PFSK-1 (cell line): ENCODE measurements around the gene CBX8.

Experiments
- FOXP2 ChIP-seq: optimal IDR thresholded peaks from 2 replicates; pipeline ENCODE3; 2011; ENCODE audit warnings: borderline replicate concordance, control low read depth, inconsistent platforms; ENCODE audit not compliant: insufficient read depth; ENCODE audit errors: extremely low read length, extremely low read depth
- POLR2AphosphoS5 ChIP-seq: IDR thresholded peaks from 2 replicates; pipeline ENCODE4 v1.6.1; 2012; ENCODE audit warnings: low read depth, mild to moderate bottlenecking, control low read depth, low read length, moderate library complexity
- SIN3A ChIP-seq: IDR thresholded peaks from 2 replicates; pipeline ENCODE4 v1.6.1; 2012; ENCODE audit warnings: mild to moderate bottlenecking, low read length, moderate library complexity, borderline replicate concordance; ENCODE audit not compliant: insufficient read depth
- TAF1 ChIP-seq: IDR thresholded peaks from 2 replicates; pipeline ENCODE4 v1.6.1; 2012; ENCODE audit warnings: low read length, control low read depth, borderline replicate concordance; ENCODE audit not compliant: insufficient read depth
- TF ChIP-seq, protein P1 (sequence below), 2 experiments: IDR thresholded peaks; 2 replicates each; pipeline versions ENCODE4 v1.6.1 to v1.8.0; 2011 to 2012; ENCODE audit warnings: low read depth in 2 of 2, low read length in 2 of 2, control low read depth in 1 of 2, inconsistent platforms in 1 of 2, mild to moderate bottlenecking in 1 of 2, moderate library complexity in 1 of 2; ENCODE audit not compliant: insufficient read depth in 1 of 2

CBX8 gene

DNA sequence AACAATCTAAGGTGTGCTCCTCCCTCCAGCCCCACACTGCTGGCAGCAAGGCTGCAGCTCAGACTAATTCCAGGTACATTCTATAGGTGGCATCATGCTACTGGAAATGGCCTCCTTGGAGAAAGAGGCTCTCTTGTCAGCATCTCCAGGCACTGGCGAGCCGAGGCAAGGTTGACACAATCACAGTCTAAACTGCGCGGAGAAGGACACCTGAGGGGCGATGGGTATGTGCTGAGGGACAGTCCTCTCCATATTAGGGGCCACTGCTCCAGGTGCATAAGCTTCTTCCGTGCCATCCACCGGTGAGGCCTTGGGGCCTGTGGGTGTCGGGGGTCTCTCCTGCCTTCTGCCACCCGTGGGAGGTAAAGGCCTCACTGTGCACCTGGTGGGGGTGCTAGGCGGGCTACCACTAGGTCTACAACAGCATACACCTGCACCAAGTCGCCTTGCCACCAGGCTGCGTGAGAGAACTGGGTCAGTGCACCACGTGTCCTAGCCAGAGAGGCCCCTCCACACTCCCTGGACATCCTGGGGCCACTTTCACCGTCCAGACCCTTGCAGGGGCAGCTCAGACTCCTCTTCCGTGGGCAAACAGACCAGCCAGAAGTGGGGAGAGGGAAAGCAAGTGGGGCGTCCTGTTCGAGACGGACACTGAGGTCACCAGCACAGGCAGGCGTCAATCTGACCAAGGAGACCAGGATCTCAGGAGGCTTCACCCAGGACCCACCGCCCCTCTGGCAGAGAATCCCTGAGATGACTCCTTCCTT is 12.1 kb upstream of the CBX8 start:
- TF ChIP-seq TAF1 (no peak), POLR2AphosphoS5 (no peak), FOXP2 (no peak), SIN3A (no peak)
- TF ChIP-seq, protein P1, sequence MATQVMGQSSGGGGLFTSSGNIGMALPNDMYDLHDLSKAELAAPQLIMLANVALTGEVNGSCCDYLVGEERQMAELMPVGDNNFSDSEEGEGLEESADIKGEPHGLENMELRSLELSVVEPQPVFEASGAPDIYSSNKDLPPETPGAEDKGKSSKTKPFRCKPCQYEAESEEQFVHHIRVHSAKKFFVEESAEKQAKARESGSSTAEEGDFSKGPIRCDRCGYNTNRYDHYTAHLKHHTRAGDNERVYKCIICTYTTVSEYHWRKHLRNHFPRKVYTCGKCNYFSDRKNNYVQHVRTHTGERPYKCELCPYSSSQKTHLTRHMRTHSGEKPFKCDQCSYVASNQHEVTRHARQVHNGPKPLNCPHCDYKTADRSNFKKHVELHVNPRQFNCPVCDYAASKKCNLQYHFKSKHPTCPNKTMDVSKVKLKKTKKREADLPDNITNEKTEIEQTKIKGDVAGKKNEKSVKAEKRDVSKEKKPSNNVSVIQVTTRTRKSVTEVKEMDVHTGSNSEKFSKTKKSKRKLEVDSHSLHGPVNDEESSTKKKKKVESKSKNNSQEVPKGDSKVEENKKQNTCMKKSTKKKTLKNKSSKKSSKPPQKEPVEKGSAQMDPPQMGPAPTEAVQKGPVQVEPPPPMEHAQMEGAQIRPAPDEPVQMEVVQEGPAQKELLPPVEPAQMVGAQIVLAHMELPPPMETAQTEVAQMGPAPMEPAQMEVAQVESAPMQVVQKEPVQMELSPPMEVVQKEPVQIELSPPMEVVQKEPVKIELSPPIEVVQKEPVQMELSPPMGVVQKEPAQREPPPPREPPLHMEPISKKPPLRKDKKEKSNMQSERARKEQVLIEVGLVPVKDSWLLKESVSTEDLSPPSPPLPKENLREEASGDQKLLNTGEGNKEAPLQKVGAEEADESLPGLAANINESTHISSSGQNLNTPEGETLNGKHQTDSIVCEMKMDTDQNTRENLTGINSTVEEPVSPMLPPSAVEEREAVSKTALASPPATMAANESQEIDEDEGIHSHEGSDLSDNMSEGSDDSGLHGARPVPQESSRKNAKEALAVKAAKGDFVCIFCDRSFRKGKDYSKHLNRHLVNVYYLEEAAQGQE (IDR thresholded peaks at IDR 0.05; ENCODE audit: insufficient read depth in 1 of 2, low read depth in 2 of 2, low read length in 2 of 2): no peak

DNA sequence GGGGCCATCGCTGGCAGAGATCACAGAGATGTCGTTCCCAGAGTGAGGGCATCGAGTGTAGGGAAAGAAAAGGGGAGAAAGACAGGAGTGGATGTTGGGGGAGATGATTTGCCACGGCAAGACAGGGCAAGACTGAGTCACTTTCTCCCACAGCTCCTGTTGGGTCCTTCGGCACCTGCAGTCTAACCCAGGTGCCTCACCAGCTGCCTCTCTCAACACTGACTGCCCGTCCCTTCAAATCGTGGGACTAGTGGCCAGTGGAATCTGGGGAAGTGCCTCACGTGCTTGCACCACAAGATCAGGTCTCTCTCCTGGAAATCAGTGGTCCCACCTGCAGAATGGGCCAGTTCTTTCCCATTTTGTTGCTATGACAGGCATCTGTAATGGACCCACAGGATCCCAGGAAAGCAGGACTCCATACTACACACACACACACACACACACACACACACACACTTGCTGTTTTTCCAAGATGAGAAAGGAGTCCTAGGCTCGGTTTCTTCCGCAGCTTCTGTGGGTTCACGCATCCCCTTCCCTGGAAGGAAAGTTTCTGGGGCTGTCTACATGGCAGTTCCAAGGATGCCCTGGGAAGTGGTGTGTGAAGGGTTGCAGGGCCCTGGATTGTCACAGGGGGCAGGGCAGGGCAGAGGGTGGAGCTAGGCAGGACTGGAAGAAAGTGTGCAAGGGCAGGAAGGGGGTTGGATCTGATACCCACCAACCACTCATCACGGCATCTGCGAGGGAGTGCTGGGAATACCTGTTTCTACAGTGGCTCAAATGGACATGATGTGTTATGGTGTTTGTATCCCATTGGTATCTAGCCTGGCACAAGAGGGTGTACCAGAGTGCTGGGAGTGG is 10.2 kb upstream of the CBX8 start:
- no peak for TF ChIP-seq TAF1

DNA sequence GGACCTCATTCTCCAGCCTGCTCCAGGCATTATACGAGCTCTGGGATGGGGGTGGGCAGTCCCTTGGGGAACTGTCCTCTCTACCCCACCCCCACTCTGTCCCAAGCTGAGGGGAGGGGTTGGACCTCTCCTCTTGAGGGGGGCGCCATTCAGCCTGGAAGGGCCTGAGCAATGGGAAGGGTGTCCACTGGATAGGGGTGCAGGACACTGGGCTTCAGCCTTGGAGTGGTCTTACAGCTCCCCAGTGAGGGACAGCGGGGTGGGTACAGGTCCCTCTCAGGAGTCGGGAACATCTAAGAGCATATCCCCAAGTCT is 9.5 kb upstream of the CBX8 start:
- TF ChIP-seq TAF1 (no peak), SIN3A (no peak), POLR2AphosphoS5 (no peak), FOXP2 (no peak)
- TF ChIP-seq, protein P1 (IDR thresholded peaks at IDR 0.05; ENCODE audit: insufficient read depth in 1 of 2, low read depth in 2 of 2, low read length in 2 of 2): no peak

DNA sequence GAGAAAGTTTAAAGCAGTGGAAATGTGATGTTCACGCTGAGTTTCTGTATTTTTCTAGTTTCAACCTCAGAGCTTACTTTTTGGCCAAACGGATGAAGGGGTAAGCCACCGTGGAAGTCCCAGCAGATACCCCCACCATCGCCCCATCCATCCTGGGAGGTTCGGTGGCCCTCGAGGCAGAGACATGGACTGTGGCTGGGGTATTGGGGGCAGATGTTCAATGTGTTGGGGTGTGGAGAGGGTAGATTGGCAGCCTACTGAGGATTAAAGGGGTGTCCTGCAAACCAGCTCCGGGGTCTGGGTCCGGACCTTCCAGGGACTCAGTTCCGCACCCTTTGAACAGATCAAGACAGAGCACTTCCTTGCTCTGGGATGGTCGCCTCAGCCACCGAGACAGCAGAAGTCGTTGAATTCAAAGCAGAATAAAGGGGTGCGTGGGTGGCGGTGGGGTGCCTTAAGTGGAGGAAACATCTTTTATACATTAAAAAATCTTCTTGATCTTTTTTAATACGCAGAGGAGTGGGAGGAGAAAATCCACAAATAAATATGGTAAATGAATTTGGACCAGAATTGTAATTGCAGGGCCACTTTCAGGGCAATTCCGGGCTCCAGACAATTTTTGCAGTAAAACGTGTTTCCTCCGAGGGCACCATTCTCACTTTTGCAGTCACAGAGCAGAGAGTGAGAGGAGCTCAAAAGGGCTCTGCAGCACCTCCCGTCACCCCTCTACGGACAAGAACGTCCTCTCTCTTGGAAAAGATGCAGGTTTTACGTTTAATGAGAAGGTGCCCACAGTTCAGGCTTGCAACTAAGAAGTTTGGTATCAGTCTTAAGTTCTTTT is 8.2 kb upstream of the CBX8 start:
- no peak for TF ChIP-seq POLR2AphosphoS5
- TF ChIP-seq, protein P1 (IDR thresholded peaks at IDR 0.05; ENCODE audit: insufficient read depth in 1 of 2, low read depth in 2 of 2, low read length in 2 of 2): 0 out of 4 replicates have a peak, but pooled peaks of 1 of the 2 experiments have one; percentile 31

DNA sequence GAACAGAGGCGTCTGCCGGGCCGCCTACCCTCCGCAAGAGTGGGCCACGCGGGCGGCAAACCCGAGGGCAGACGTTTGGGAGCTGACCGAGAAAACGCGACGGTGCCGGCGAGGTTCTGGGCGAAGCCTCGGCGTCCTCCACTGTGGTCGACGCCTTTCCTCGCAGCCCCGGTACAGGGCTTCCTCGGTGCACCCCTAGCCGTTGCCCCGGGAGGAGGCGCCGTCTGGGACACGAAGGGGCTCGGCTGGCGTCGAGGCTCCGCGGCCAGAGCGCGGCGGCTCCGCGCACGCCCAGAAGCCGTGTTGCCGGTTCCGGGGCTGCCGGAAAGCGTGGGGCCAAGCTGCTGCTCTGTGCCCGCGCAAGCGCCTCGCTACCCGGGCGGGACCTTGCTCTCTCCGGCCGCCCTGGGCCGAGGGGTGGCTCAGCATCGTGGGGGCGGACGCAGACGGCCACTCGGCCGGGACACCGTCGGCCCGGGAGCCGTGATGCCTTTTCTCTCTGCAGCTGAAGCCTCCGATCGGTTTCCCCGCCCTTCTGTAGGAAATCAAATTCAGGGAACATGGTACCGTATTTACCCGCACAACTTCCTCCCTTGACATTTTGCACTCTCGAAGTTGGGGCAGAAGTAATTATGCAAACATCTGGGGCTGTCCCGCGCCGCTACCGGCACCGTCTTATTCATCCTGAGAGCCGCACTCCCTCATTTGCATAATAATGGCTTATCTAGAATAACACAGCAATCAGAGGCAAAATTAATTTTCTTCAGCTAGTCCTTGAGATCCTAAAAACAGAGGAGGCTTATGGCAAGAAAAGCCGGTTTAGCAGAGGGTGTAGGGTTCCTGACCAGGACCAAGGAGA is 7.3 kb upstream of the CBX8 start:
- TF ChIP-seq SIN3A (no peak), FOXP2 (no peak), POLR2AphosphoS5 (no peak), TAF1 (no peak)
- TF ChIP-seq, protein P1 (IDR thresholded peaks at IDR 0.05; ENCODE audit: insufficient read depth in 1 of 2, low read depth in 2 of 2, low read length in 2 of 2): no peak
